MM.1S (cell line): Measurements from ENCODE around the gene SMIM1.

ENCODE experiments used
- DNase-seq: peaks from one replicate; pipeline ENCODE4 v3.0.0-alpha.2; 2015
- H2AFZ ChIP-seq: fragments of 300-600 bp; sonication (generic); 2 replicates; pipeline ENCODE4 v1.6.0; 2016; ENCODE audit warnings: antibody characterized with exemption, low read length
- H3F3A ChIP-seq: fragments of 300-600 bp; sonication (generic); 2 replicates; pipeline ENCODE4 v1.6.1; 2016; ENCODE audit warnings: mild to moderate bottlenecking, antibody characterized with exemption, low read length, moderate library complexity, mixed read lengths; ENCODE audit not compliant: insufficient read depth
- H3K27ac ChIP-seq: fragments of 300-600 bp; sonication (generic); 2 replicates; pipeline ENCODE4 v1.5.1; 2016; ENCODE audit warnings: mild to moderate bottlenecking, low read length
- H3K27me3 ChIP-seq: fragments of 300-600 bp; sonication (generic); replicated peaks from 2 replicates; pipeline ENCODE4 v1.6.0; 2016; ENCODE audit warnings: low read length; ENCODE audit not compliant: insufficient read depth
- H3K36me3 ChIP-seq: fragments of 300-600 bp; sonication (generic); replicated peaks from 2 replicates; pipeline ENCODE4 v1.6.1; 2016; ENCODE audit warnings: mild to moderate bottlenecking, low read length, mixed read lengths; ENCODE audit not compliant: insufficient read depth
- H3K4me1 ChIP-seq: fragments of 300-600 bp; sonication (generic); 2 replicates; pipeline ENCODE4 v1.6.1; 2016; ENCODE audit warnings: low read length, mixed read lengths
- H3K4me2 ChIP-seq: fragments of 300-600 bp; sonication (generic); 2 replicates; pipeline ENCODE4 v1.6.0; 2016; ENCODE audit warnings: low read depth, low read length
- H3K4me3 ChIP-seq: fragments of 300-600 bp; sonication (generic); 2 replicates; pipeline ENCODE4 v1.5.1; 2016; ENCODE audit warnings: low read length, mixed read lengths
- H3K79me2 ChIP-seq: fragments of 300-600 bp; sonication (generic); 2 replicates; pipeline ENCODE4 v1.6.1; 2016; ENCODE audit warnings: mixed run types, low read length, mixed read lengths
- H3K9ac ChIP-seq: fragments of 300-600 bp; sonication (generic); 2 replicates; pipeline ENCODE4 v1.6.1; 2016; ENCODE audit warnings: low read length, mixed read lengths
- H3K9me2 ChIP-seq: fragments of 300-600 bp; sonication (generic); replicated peaks from 2 replicates; pipeline ENCODE4 v1.6.1; 2016; ENCODE audit warnings: mild to moderate bottlenecking, low read length, mixed read lengths; ENCODE audit not compliant: insufficient read depth
- H3K9me3 ChIP-seq: fragments of 300-600 bp; sonication (generic); replicated peaks from 2 replicates; pipeline ENCODE4 v1.6.1; 2016; ENCODE audit warnings: mild to moderate bottlenecking, low read length, mixed read lengths; ENCODE audit not compliant: insufficient read depth
- H4K20me1 ChIP-seq: fragments of 300-600 bp; sonication (generic); 2 replicates; pipeline ENCODE4 v1.6.1; 2016; ENCODE audit warnings: mild to moderate bottlenecking, low read length, moderate library complexity, mixed read lengths; ENCODE audit not compliant: insufficient read depth
- CTCF ChIP-seq: fragments of 300-600 bp; sonication (generic); IDR thresholded peaks from 2 replicates; pipeline ENCODE4 v1.5.1; 2016; ENCODE audit warnings: antibody characterized with exemption, low read length, mixed read lengths
- EZH2 ChIP-seq: fragments of 300-600 bp; sonication (generic); optimal IDR thresholded peaks from 2 replicates; pipeline ENCODE3; 2017; ENCODE audit warnings: low read depth, mild to moderate bottlenecking, antibody characterized with exemption, low read length, mixed read lengths
- EZH2phosphoT487 ChIP-seq: fragments of 300-600 bp; sonication (generic); IDR thresholded peaks from 2 replicates; pipeline ENCODE4 v1.6.1; 2018; ENCODE audit warnings: antibody characterized with exemption, low read length

The SMIM1 gene

GRCh38 chr1:3744646-3745045, 27.9 kb upstream of the SMIM1 start:
- Histone ChIP-seq H3K9me3 (no peaks in the 10 kb centered on the region), H3K9ac (no peak overlapping the region), H3K27ac (no peak overlapping the region), H3K4me1 (peaks cover 5% of the 10 kb centered on the region; the same call in 1 of the 2 replicates), H2AFZ (no peak overlapping the region), H3K79me2 (no peaks in the 10 kb centered on the region), H3F3A (no peaks in the 10 kb centered on the region), H3K9me2 (no peaks in the 10 kb centered on the region), H4K20me1 (no peaks in the 10 kb centered on the region), H3K4me3 (no peak overlapping the region), H3K27me3 (peaks cover 4% of the 10 kb centered on the region), H3K36me3 (no peaks in the 10 kb centered on the region), H3K4me2 (no peak overlapping the region)
- DNase-seq, result no peak
- TF ChIP-seq CTCF, result no peak
- no peak for TF ChIP-seq EZH2phosphoT487
- no peak for TF ChIP-seq EZH2

- H2AFZ ChIP-seq, result no peak overlapping the region
- no peak overlapping the region for H3K27ac ChIP-seq
- no peaks in the 10 kb centered on the region for H3K36me3 ChIP-seq
- H3K4me3 ChIP-seq, result no peak overlapping the region
- no peaks in the 10 kb centered on the region for H4K20me1 ChIP-seq
- H3K27me3 ChIP-seq, result peaks cover 7% of the 10 kb centered on the region
- H3K9ac ChIP-seq, result no peak overlapping the region
- no peak for TF ChIP-seq CTCF
- TF ChIP-seq EZH2, result no peak
- H3K4me1 ChIP-seq, result peaks cover 5% of the 10 kb centered on the region; the same call in 1 of the 2 replicates
- no peaks in the 10 kb centered on the region for H3F3A ChIP-seq
- no peaks in the 10 kb centered on the region for H3K79me2 ChIP-seq
- H3K4me2 ChIP-seq, result no peak overlapping the region
- H3K9me3 ChIP-seq, result no peaks in the 10 kb centered on the region
- H3K9me2 ChIP-seq, result no peaks in the 10 kb centered on the region
- DNase-seq, result no peak
These were observed 27.5 kb upstream of the SMIM1 start for GRCh38 chr1:3745071-3745470.

GRCh38 chr1:3745590-3746381, 26.8 kb upstream of the SMIM1 start:
- Histone ChIP-seq H3K27me3 (peaks cover 14% of the 10 kb centered on the region), H3K79me2 (no peaks in the 10 kb centered on the region), H3K9me3 (no peaks in the 10 kb centered on the region), H3F3A (no peaks in the 10 kb centered on the region), H3K4me1 (peaks cover 5% of the 10 kb centered on the region; the same call in 1 of the 2 replicates), H3K9ac (no peak overlapping the region), H3K4me3 (no peak overlapping the region), H3K27ac (no peak overlapping the region), H2AFZ (no peak overlapping the region), H3K4me2 (no peak overlapping the region), H4K20me1 (no peaks in the 10 kb centered on the region), H3K9me2 (no peaks in the 10 kb centered on the region), H3K36me3 (no peaks in the 10 kb centered on the region)
- TF ChIP-seq EZH2 (no peak), EZH2phosphoT487 (no peak), CTCF (no peak)
- DNase-seq, result no peak
